ENCODE data around the gene C12orf42. TPM values are rescaled to one million over a fixed set of nuclear protein-coding genes. Genes with fewer than 3 reads are reported as not detected.

C12orf42 gene
- total RNA-seq (2014; rRNA removed; shearing (Covaris generic); ENCODE audit: low replicate concordance), result not detected in 2 replicates

GRCh38 chr12:103495469-103496456 is at the start of gene C12orf42:
TSS of gene C12orf42 (minus strand) at chr12:103495968. CDS start at chr12:103478426, 17,542 bp downstream.
- Histone ChIP-seq H2AFZ (ENCODE audit: low read length) (no peak within 1 kb of the TSS), H4K20me1 (ENCODE audit: insufficient read depth, low read depth, low read length) (no peaks in the 10 kb centered on the region), H3K9me3 (ENCODE audit: low read length) (no peaks in the 10 kb centered on the region), H3K4me2 (ENCODE audit: low read depth, low read length, poor library complexity, severe bottlenecking) (no peak within 1 kb of the TSS), H3K4me3 (ENCODE audit: low read length) (no peak within 1 kb of the TSS), H3K36me3 (ENCODE audit: insufficient read depth, low read length) (no peaks in the 10 kb centered on the region), H3K79me2 (ENCODE audit: low read length) (no peaks in the 10 kb centered on the region), H3K4me1 (ENCODE audit: low read length) (no peaks in the 10 kb centered on the region), H3K27me3 (ENCODE audit: low read length) (no peaks in the 10 kb centered on the region), H3K9ac (ENCODE audit: low read length) (no peak within 1 kb of the TSS), H3K27ac (ENCODE audit: low read length) (no peak within 1 kb of the TSS), H3K9me2 (replicated peaks; ENCODE audit: insufficient read depth, low read length) (no peaks in the 10 kb centered on the region)
- no peak for DNase-seq

- no peaks in the 10 kb centered on the region for H3K9me3 ChIP-seq (ENCODE audit: low read length)
- DNase-seq, result no peak
- H3K9me2 ChIP-seq (replicated peaks; ENCODE audit: insufficient read depth, low read length), result no peaks in the 10 kb centered on the region
- no peaks in the 10 kb centered on the region for H4K20me1 ChIP-seq (ENCODE audit: insufficient read depth, low read depth, low read length)
- no peak overlapping the region for H3K4me2 ChIP-seq (ENCODE audit: low read depth, low read length, poor library complexity, severe bottlenecking)
- H3K27ac ChIP-seq (ENCODE audit: low read length), result no peak overlapping the region
- H3K4me3 ChIP-seq (ENCODE audit: low read length), result no peak overlapping the region
- H3K79me2 ChIP-seq (ENCODE audit: low read length), result no peaks in the 10 kb centered on the region
- H3K9ac ChIP-seq (ENCODE audit: low read length), result no peak overlapping the region
- H3K36me3 ChIP-seq (ENCODE audit: insufficient read depth, low read length), result no peaks in the 10 kb centered on the region
- no peaks in the 10 kb centered on the region for H3K27me3 ChIP-seq (ENCODE audit: low read length)
- H3K4me1 ChIP-seq (ENCODE audit: low read length), result no peaks in the 10 kb centered on the region
- H2AFZ ChIP-seq (ENCODE audit: low read length), result no peak overlapping the region
Measured at GRCh38 chr12:103542078-103542477, 46.3 kb upstream of the C12orf42 start.

- DNase-seq, result no peak
- H3K4me1 ChIP-seq (ENCODE audit: low read length), result no peaks in the 10 kb centered on the region
Measured at GRCh38 chr12:103540319-103540718, 44.6 kb upstream of the C12orf42 start.

GRCh38 chr12:103538397-103538796 is 42.6 kb upstream of the C12orf42 start:
- H2AFZ ChIP-seq (ENCODE audit: low read length), result no peak overlapping the region
- H3K9me3 ChIP-seq (ENCODE audit: low read length), result no peaks in the 10 kb centered on the region
- H3K4me2 ChIP-seq (ENCODE audit: low read depth, low read length, poor library complexity, severe bottlenecking), result no peak overlapping the region
- H3K4me3 ChIP-seq (ENCODE audit: low read length), result no peak overlapping the region
- no peaks in the 10 kb centered on the region for H4K20me1 ChIP-seq (ENCODE audit: insufficient read depth, low read depth, low read length)
- no peaks in the 10 kb centered on the region for H3K4me1 ChIP-seq (ENCODE audit: low read length)
- no peak overlapping the region for H3K9ac ChIP-seq (ENCODE audit: low read length)
- H3K9me2 ChIP-seq (replicated peaks; ENCODE audit: insufficient read depth, low read length), result no peaks in the 10 kb centered on the region
- no peaks in the 10 kb centered on the region for H3K36me3 ChIP-seq (ENCODE audit: insufficient read depth, low read length)
- no peak overlapping the region for H3K27ac ChIP-seq (ENCODE audit: low read length)
- H3K27me3 ChIP-seq (ENCODE audit: low read length), result no peaks in the 10 kb centered on the region
- DNase-seq, result no peak
- no peaks in the 10 kb centered on the region for H3K79me2 ChIP-seq (ENCODE audit: low read length)

More at GRCh38 chr12:103540319-103540718, 44.6 kb upstream of the C12orf42 start:
- H3K4me2 ChIP-seq (ENCODE audit: low read depth, low read length, poor library complexity, severe bottlenecking), result no peak overlapping the region
- H3K79me2 ChIP-seq (ENCODE audit: low read length), result no peaks in the 10 kb centered on the region
- H4K20me1 ChIP-seq (ENCODE audit: insufficient read depth, low read depth, low read length), result no peaks in the 10 kb centered on the region
- H3K4me3 ChIP-seq (ENCODE audit: low read length), result no peak overlapping the region
- H2AFZ ChIP-seq (ENCODE audit: low read length), result no peak overlapping the region
- H3K27ac ChIP-seq (ENCODE audit: low read length), result no peak overlapping the region
- H3K9me2 ChIP-seq (replicated peaks; ENCODE audit: insufficient read depth, low read length), result no peaks in the 10 kb centered on the region
- H3K36me3 ChIP-seq (ENCODE audit: insufficient read depth, low read length), result no peaks in the 10 kb centered on the region
- H3K27me3 ChIP-seq (ENCODE audit: low read length), result no peaks in the 10 kb centered on the region
- no peak overlapping the region for H3K9ac ChIP-seq (ENCODE audit: low read length)
- no peaks in the 10 kb centered on the region for H3K9me3 ChIP-seq (ENCODE audit: low read length)

- H4K20me1 ChIP-seq (ENCODE audit: insufficient read depth, low read depth, low read length), result no peaks in the 10 kb centered on the region
- no peaks in the 10 kb centered on the region for H3K27me3 ChIP-seq (ENCODE audit: low read length)
- H3K4me1 ChIP-seq (ENCODE audit: low read length), result no peaks in the 10 kb centered on the region
- H3K4me3 ChIP-seq (ENCODE audit: low read length), result no peak overlapping the region
- H2AFZ ChIP-seq (ENCODE audit: low read length), result no peak overlapping the region
- no peak overlapping the region for H3K27ac ChIP-seq (ENCODE audit: low read length)
- no peak for DNase-seq
- no peak overlapping the region for H3K9ac ChIP-seq (ENCODE audit: low read length)
- H3K9me2 ChIP-seq (replicated peaks; ENCODE audit: insufficient read depth, low read length), result no peaks in the 10 kb centered on the region
- H3K36me3 ChIP-seq (ENCODE audit: insufficient read depth, low read length), result no peaks in the 10 kb centered on the region
- H3K4me2 ChIP-seq (ENCODE audit: low read depth, low read length, poor library complexity, severe bottlenecking), result no peak overlapping the region
- H3K79me2 ChIP-seq (ENCODE audit: low read length), result no peaks in the 10 kb centered on the region
- H3K9me3 ChIP-seq (ENCODE audit: low read length), result no peaks in the 10 kb centered on the region
Measured at GRCh38 chr12:103530307-103531066, 34.7 kb upstream of the C12orf42 start.

GRCh38 chr12:103529306-103529705 is 33.5 kb upstream of the C12orf42 start:
- no peak for DNase-seq
- Histone ChIP-seq H3K4me3 (ENCODE audit: low read length) (no peak overlapping the region), H2AFZ (ENCODE audit: low read length) (no peak overlapping the region)

GRCh38 chr12:103524238-103524875 is 28.6 kb upstream of the C12orf42 start:
- Histone ChIP-seq H4K20me1 (ENCODE audit: insufficient read depth, low read depth, low read length) (no peaks in the 10 kb centered on the region), H3K36me3 (ENCODE audit: insufficient read depth, low read length) (no peaks in the 10 kb centered on the region), H3K79me2 (ENCODE audit: low read length) (no peaks in the 10 kb centered on the region), H3K9me3 (ENCODE audit: low read length) (no peaks in the 10 kb centered on the region), H3K9ac (ENCODE audit: low read length) (no peak overlapping the region), H3K4me3 (ENCODE audit: low read length) (no peak overlapping the region), H2AFZ (ENCODE audit: low read length) (no peak overlapping the region), H3K27me3 (ENCODE audit: low read length) (no peaks in the 10 kb centered on the region), H3K9me2 (replicated peaks; ENCODE audit: insufficient read depth, low read length) (no peaks in the 10 kb centered on the region), H3K4me1 (ENCODE audit: low read length) (no peaks in the 10 kb centered on the region), H3K27ac (ENCODE audit: low read length) (no peak overlapping the region), H3K4me2 (ENCODE audit: low read depth, low read length, poor library complexity, severe bottlenecking) (no peak overlapping the region)
- no peak for DNase-seq

More at GRCh38 chr12:103529306-103529705, 33.5 kb upstream of the C12orf42 start:
- Histone ChIP-seq H3K27me3 (ENCODE audit: low read length) (no peaks in the 10 kb centered on the region), H4K20me1 (ENCODE audit: insufficient read depth, low read depth, low read length) (no peaks in the 10 kb centered on the region), H3K36me3 (ENCODE audit: insufficient read depth, low read length) (no peaks in the 10 kb centered on the region), H3K27ac (ENCODE audit: low read length) (no peak overlapping the region), H3K9ac (ENCODE audit: low read length) (no peak overlapping the region), H3K4me2 (ENCODE audit: low read depth, low read length, poor library complexity, severe bottlenecking) (no peak overlapping the region), H3K79me2 (ENCODE audit: low read length) (no peaks in the 10 kb centered on the region), H3K9me2 (replicated peaks; ENCODE audit: insufficient read depth, low read length) (no peaks in the 10 kb centered on the region), H3K4me1 (ENCODE audit: low read length) (no peaks in the 10 kb centered on the region), H3K9me3 (ENCODE audit: low read length) (no peaks in the 10 kb centered on the region)

GRCh38 chr12:103523771-103524170 is 28.0 kb upstream of the C12orf42 start:
- Histone ChIP-seq H3K27ac (ENCODE audit: low read length) (no peak overlapping the region), H3K27me3 (ENCODE audit: low read length) (no peaks in the 10 kb centered on the region), H3K9ac (ENCODE audit: low read length) (no peak overlapping the region), H3K79me2 (ENCODE audit: low read length) (no peaks in the 10 kb centered on the region), H3K36me3 (ENCODE audit: insufficient read depth, low read length) (no peaks in the 10 kb centered on the region), H3K4me3 (ENCODE audit: low read length) (no peak overlapping the region), H3K4me1 (ENCODE audit: low read length) (no peaks in the 10 kb centered on the region), H3K9me3 (ENCODE audit: low read length) (no peaks in the 10 kb centered on the region), H4K20me1 (ENCODE audit: insufficient read depth, low read depth, low read length) (no peaks in the 10 kb centered on the region), H2AFZ (ENCODE audit: low read length) (no peak overlapping the region), H3K9me2 (replicated peaks; ENCODE audit: insufficient read depth, low read length) (no peaks in the 10 kb centered on the region), H3K4me2 (ENCODE audit: low read depth, low read length, poor library complexity, severe bottlenecking) (no peak overlapping the region)
- no peak for DNase-seq
